GM18499 (cell line): ENCODE results near the gene TLR9.

Experiments
- ATAC-seq: cut with Tn5 transposase; IDR thresholded peaks from one replicate; pipeline ENCODE4 v1.9.1; 2021; ENCODE audit warnings: moderate number of reproducible peaks; ENCODE audit not compliant: insufficient read depth, unreplicated experiment

The TLR9 gene

GRCh38 chr3:52218937-52219650 lies 6.4 kb downstream of the TLR9 start:
- ATAC-seq, result no peak

- ATAC-seq, result no peak
These were observed 7.0 kb downstream of the TLR9 start for GRCh38 chr3:52218454-52218853.

GRCh38 chr3:52218026-52218425 lies 7.4 kb downstream of the TLR9 start:
- ATAC-seq, result no peak

- ATAC-seq, result no peak
These were observed 8.0 kb downstream of the TLR9 start for GRCh38 chr3:52217409-52217805.

- no peak for ATAC-seq
These were observed 8.6 kb downstream of the TLR9 start for GRCh38 chr3:52216585-52217408.

- ATAC-seq, result no peak
These were observed 10.1 kb downstream of the TLR9 start for GRCh38 chr3:52215351-52215750.

- no peak for ATAC-seq
These were observed 11.5 kb downstream of the TLR9 start for GRCh38 chr3:52213901-52214300.

GRCh38 chr3:52213005-52213404 lies 12.4 kb downstream of the TLR9 start:
- ATAC-seq, result no peak

GRCh38 chr3:52211268-52211891 lies 14.1 kb downstream of the TLR9 start:
- no peak for ATAC-seq

GRCh38 chr3:52210550-52211046 lies 14.8 kb downstream of the TLR9 start:
- no peak for ATAC-seq

GRCh38 chr3:52210037-52210436 lies 15.4 kb downstream of the TLR9 start:
- ATAC-seq, result no peak

- ATAC-seq, result no peak
These were observed 16.9 kb downstream of the TLR9 start for GRCh38 chr3:52208556-52208955.

- ATAC-seq, result no peak
These were observed 19.6 kb downstream of the TLR9 start for GRCh38 chr3:52205727-52206372.

- no peak for ATAC-seq
These were observed 20.9 kb downstream of the TLR9 start for GRCh38 chr3:52204337-52205073.

GRCh38 chr3:52203701-52204100 lies 21.7 kb downstream of the TLR9 start:
- ATAC-seq, result no peak

GRCh38 chr3:52202384-52203077 lies 22.9 kb downstream of the TLR9 start:
- ATAC-seq, result no peak

GRCh38 chr3:52200981-52201679 lies 24.3 kb downstream of the TLR9 start:
- no peak for ATAC-seq

GRCh38 chr3:52198643-52199608 lies 26.5 kb downstream of the TLR9 start:
- no peak for ATAC-seq
